ENCODE measurements around the gene HMGA1. TPM values are rescaled to one million over a fixed set of nuclear protein-coding genes. Genes with fewer than 3 reads are reported as not detected.

HMGA1 gene
- total and polyA plus RNA-seq, 2 of the 13 experiments (the other 11 are each of a cell fraction or from before 2014, with no cell fraction given), result 117 to 145 TPM

DNA sequence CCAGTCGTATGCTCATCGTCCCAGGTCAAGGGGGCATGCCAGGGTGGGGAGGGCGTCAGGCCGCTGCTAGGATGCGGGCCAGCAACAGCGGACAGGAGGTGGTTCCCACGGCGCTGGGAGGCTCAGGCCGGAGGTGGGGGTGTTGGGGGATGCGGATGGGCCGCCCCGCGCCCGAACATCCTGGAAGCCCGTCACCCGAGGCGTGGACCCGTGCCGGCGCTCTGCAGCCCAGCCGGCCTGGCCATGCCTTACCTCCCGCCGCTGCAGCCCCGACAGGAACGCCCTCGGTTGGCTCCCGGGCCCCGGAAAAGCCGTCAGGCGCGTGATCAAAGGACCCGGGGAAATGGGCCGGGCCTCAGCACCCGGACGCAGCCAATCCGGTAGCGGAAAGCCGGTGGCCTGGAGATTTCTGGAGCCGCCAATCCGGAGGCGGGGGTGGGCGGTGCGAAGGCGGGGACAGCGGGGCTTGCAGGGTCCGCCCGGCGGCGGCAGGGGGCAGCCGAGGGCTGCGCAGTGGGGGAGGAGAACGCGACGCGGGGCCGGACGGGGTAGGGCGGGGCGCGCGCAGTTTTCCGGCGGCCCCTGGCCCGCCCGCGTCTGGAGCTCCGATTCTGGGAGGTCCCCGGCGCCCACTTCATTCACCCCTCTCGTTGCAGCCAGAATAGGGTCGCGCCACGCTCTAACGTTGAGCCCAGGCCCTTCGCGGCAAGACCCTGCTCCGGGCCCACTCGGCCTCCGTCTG lies 12.2 kb downstream of the HMGA1 start, which contains the start of gene SMIM29 (continued):
- no peak for TF ChIP-seq ZNF558 (CRISPR knock-in tag; IDR thresholded peaks at IDR 0.05; ENCODE audit: borderline replicate concordance)
- peak; percentile 85 for TF ChIP-seq ZFY (CRISPR knock-in tag; IDR thresholded peaks at IDR 0.05)
- TF ChIP-seq ZNF746 (CRISPR knock-in tag; IDR thresholded peaks at IDR 0.05), result no peak
- no peak; the same call in none of the 2 replicates for TF ChIP-seq HNF4A (CRISPR knock-in tag; IDR thresholded peaks at IDR 0.05)
- no peak for TF ChIP-seq ZNF329 (CRISPR knock-in tag; IDR thresholded peaks at IDR 0.05; ENCODE audit: low read depth)
- peak; percentile 37; the same call in 1 of the 2 replicates for TF ChIP-seq NRL (CRISPR knock-in tag; IDR thresholded peaks at IDR 0.05; ENCODE audit: borderline replicate concordance)
- TF ChIP-seq GFI1 (CRISPR knock-in tag; IDR thresholded peaks at IDR 0.05; ENCODE audit: borderline replicate concordance), result no peak; the same call in 1 of the 2 replicates
- no peak for TF ChIP-seq ZFAT (CRISPR knock-in tag; conservative IDR thresholded peaks at IDR 0.05)
- TF ChIP-seq MEIS1 (CRISPR knock-in tag; IDR thresholded peaks at IDR 0.05; ENCODE audit: borderline replicate concordance), result peak; percentile 78
- peak; percentile 86 for TF ChIP-seq HNRNPK (IDR thresholded peaks at IDR 0.05; ENCODE audit: low read depth, low read length, poor library complexity, severe bottlenecking)
- peak; percentile 35; the same call in 1 of the 2 replicates for TF ChIP-seq ZNF552 (CRISPR knock-in tag; IDR thresholded peaks at IDR 0.05; ENCODE audit: borderline replicate concordance)
- peak; percentile 70; the same call in 1 of the 2 replicates for TF ChIP-seq ZNF749 (CRISPR knock-in tag; IDR thresholded peaks at IDR 0.05; ENCODE audit: borderline replicate concordance)
- TF ChIP-seq ZNF121 (CRISPR knock-in tag; IDR thresholded peaks at IDR 0.05), result 0 out of 2 replicates have a peak, but pooled peaks have one; percentile 3
- TF ChIP-seq DMAP1 (CRISPR knock-in tag; IDR thresholded peaks at IDR 0.05), result peak; percentile 66
- TF ChIP-seq, protein P1, sequence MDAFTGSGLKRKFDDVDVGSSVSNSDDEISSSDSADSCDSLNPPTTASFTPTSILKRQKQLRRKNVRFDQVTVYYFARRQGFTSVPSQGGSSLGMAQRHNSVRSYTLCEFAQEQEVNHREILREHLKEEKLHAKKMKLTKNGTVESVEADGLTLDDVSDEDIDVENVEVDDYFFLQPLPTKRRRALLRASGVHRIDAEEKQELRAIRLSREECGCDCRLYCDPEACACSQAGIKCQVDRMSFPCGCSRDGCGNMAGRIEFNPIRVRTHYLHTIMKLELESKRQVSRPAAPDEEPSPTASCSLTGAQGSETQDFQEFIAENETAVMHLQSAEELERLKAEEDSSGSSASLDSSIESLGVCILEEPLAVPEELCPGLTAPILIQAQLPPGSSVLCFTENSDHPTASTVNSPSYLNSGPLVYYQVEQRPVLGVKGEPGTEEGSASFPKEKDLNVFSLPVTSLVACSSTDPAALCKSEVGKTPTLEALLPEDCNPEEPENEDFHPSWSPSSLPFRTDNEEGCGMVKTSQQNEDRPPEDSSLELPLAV (CRISPR knock-in tag; conservative IDR thresholded peaks at IDR 0.05; ENCODE audit: low read depth), result no peak
- no peak for TF ChIP-seq ZNF3 (CRISPR knock-in tag; IDR thresholded peaks at IDR 0.05)
- TF ChIP-seq, protein P2, sequence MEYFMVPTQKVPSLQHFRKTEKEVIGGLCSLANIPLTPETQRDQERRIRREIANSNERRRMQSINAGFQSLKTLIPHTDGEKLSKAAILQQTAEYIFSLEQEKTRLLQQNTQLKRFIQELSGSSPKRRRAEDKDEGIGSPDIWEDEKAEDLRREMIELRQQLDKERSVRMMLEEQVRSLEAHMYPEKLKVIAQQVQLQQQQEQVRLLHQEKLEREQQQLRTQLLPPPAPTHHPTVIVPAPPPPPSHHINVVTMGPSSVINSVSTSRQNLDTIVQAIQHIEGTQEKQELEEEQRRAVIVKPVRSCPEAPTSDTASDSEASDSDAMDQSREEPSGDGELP (IDR thresholded peaks at IDR 0.05; ENCODE audit: borderline replicate concordance, low read depth), result peak; percentile 47; the same call in 1 of the 2 replicates
- no peak for TF ChIP-seq FLYWCH1 (CRISPR knock-in tag; IDR thresholded peaks at IDR 0.05)
- peak; percentile 79 for TF ChIP-seq U2AF1 (optimal IDR thresholded peaks at IDR 0.05; ENCODE audit: low read depth, low read length)
- TF ChIP-seq ZNF17 (CRISPR knock-in tag; IDR thresholded peaks at IDR 0.05), result no peak
- no peak for TF ChIP-seq NCOA2 (CRISPR knock-in tag; IDR thresholded peaks at IDR 0.05)
- TF ChIP-seq BCL6 (CRISPR knock-in tag; IDR thresholded peaks at IDR 0.05), result no peak
- no peak for TF ChIP-seq TOPORS (CRISPR knock-in tag; IDR thresholded peaks at IDR 0.05)
- TF ChIP-seq ZNF207 (IDR thresholded peaks at IDR 0.05; ENCODE audit: borderline replicate concordance), result no peak
- peak; percentile 28; the same call in 1 of the 2 replicates for TF ChIP-seq ZSCAN25 (CRISPR knock-in tag; IDR thresholded peaks at IDR 0.05)
- peak; percentile 66; the same call in 1 of the 2 replicates for TF ChIP-seq RFXANK (CRISPR knock-in tag; IDR thresholded peaks at IDR 0.05)
- TF ChIP-seq ZSCAN29 (CRISPR knock-in tag; conservative IDR thresholded peaks at IDR 0.05), result 0 out of 2 replicates have a peak, but pooled peaks have one; percentile 53
- TF ChIP-seq, protein P3, sequence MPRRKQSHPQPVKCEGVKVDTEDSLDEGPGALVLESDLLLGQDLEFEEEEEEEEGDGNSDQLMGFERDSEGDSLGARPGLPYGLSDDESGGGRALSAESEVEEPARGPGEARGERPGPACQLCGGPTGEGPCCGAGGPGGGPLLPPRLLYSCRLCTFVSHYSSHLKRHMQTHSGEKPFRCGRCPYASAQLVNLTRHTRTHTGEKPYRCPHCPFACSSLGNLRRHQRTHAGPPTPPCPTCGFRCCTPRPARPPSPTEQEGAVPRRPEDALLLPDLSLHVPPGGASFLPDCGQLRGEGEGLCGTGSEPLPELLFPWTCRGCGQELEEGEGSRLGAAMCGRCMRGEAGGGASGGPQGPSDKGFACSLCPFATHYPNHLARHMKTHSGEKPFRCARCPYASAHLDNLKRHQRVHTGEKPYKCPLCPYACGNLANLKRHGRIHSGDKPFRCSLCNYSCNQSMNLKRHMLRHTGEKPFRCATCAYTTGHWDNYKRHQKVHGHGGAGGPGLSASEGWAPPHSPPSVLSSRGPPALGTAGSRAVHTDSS (CRISPR knock-in tag; conservative IDR thresholded peaks at IDR 0.05), result no peak
- TF ChIP-seq ZNF570 (CRISPR knock-in tag; IDR thresholded peaks at IDR 0.05; ENCODE audit: borderline replicate concordance), result no peak

Data from HepG2 (cell line).